22Rv1 (cell line): ENCODE results near the gene C1orf74.

Source experiments
- H3K27ac ChIP-seq: fragments of 450-650 bp; 2 replicates; pipeline ENCODE4 v1.5.1; 2017
- CTCF ChIP-seq: fragments of 450-650 bp; IDR thresholded peaks from 2 replicates; pipeline ENCODE4 v1.5.1; 2017; ENCODE audit warnings: mild to moderate bottlenecking
- ZFX ChIP-seq: fragments of 450-650 bp; IDR thresholded peaks from 2 replicates; pipeline ENCODE4 v1.6.1; 2017; ENCODE audit warnings: antibody characterized with exemption, borderline replicate concordance

C1orf74 gene

GRCh38 chr1:209761011-209761635 lies 23.2 kb downstream of the C1orf74 start:
- no peak for TF ChIP-seq CTCF
- H3K27ac ChIP-seq = no peak overlapping the region

DNA sequence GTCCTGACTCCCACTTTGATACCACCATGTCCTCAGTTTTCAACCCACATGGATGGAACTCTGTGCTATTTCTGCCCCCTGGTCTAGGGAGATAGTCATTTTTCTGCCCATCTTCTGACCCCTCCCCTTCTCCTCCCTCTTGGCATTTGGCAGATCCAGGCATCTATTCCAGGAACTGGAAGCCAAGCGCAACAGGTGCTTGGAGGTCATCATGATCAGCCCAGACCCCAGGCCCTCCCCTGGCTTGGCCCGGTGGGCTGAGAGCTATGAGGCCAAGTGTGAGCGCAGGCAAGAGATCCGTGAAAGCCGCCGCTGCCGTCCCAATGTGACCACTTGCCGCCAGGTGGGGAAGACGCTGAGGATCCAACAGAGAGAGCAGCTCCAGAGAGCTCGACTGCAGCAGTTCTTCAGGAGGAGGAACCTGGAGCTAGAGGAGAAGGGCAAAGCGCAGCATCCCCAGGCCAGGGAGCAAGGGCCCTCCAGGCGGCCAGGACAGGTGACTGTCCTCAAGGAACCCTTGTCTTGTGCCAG lies 24.5 kb downstream of the C1orf74 start:
- no peak overlapping the region for H3K27ac ChIP-seq
- TF ChIP-seq CTCF = no peak
- TF ChIP-seq ZFX = no peak

DNA sequence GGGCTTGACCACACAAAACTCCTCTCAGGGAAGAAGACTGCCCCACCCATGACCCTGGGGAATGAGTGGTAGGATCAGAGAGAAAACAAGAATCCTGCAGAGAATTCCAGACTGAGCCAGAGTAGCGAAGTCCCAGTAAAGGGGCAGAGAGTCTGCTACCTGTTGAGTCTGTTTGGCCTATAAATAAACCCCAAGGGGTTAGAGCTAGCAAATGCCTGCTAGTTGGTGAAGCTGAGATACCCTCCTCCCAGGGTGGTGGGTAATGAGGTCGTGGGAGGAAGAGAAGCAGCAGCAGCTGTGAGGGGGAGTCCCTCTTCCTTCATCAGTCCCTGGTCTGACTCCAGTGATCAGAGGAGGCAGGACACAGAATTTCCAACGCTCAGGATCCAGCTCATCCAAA lies 26.0 kb downstream of the C1orf74 start:
- no peak overlapping the region for H3K27ac ChIP-seq
- TF ChIP-seq CTCF (no peak), ZFX (no peak)

DNA sequence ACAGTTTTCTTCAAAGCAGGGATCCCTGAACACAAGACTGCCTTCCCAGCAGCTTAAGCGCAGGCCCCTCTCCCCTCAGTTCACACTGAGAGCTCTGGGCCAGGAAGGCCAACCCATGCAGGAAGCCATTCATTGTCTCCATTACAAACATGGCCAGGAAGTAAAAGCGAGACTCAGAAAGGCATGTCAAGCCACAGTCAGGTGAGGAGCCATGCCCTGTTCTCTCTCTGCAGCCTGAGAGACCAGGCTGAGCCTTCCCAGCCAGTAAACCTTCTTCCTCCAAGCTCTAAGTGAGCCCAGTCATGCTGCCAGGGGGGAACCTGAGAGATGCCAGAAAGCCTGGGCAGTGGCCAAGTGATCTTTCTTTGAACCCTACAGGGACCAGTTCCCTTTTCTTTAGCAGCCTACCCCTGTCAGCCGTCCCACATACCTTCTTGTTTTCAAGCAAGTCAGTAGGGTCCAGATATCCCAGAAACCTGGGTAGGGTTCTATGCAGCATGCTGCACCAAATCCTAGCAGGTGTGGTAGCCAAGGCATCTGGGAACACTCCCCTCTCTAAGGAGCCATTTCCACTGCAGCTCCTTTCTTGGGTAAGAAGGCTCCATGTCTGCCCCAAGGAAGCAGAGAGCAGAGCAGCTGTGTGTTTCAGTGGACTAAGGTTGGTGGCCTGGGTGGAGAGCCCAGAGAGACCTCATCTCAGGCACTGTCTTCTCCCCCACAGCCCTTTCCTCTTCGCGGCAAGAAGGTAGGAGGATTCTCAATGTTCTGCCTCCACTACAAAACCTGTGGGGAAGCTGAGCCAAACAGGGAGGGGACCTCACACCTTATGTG lies 27.5 kb downstream of the C1orf74 start:
- TF ChIP-seq CTCF (no peak), ZFX (no peak)
- H3K27ac ChIP-seq = no peak overlapping the region

- TF ChIP-seq CTCF (no peak), ZFX (no peak)
- no peak within 1 kb of the TSS for H3K27ac ChIP-seq
These were observed 28.3 kb downstream of the C1orf74 start, which contains the start of gene TRAF3IP3 for GRCh38 chr1:209755926-209756614. Gene TRAF3IP3, plus strand, starts transcription at chr1:209756053. Its CDS starts 3,987 bp downstream, at chr1:209760040.

DNA sequence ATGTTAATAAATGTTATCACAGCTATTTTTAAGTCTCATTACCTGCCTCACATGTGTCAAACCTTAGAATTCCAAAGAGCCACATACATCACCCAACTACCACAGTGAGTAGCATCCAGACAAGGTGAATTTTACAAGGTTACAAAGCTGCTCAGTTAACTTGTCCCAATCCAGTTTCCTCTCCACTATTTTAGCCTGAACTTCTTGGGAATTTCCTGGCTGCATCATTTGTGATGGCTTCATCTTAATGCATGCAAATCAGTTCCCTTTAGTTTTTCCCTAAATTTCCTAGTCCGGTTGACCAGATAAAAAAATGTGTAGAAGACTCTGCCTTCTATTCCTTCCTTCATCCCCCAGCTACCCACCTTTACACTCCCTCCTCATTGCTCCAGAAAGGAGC lies 29.1 kb downstream of the C1orf74 start:
- no peak for TF ChIP-seq ZFX
- no peak for TF ChIP-seq CTCF
- no peak overlapping the region for H3K27ac ChIP-seq

GRCh38 chr1:209752890-209753289 lies 31.5 kb downstream of the C1orf74 start:
- TF ChIP-seq CTCF (no peak), ZFX (no peak)
- no peak overlapping the region for H3K27ac ChIP-seq
